GM23248 (cell line): ENCODE results near the gene PIH1D1.

Experiments used
- EZH2 ChIP-seq: fragments of 200-600 bp; sonication (generic); IDR thresholded peaks from 2 replicates; pipeline ENCODE4 v1.6.1; 2018; ENCODE audit warnings: antibody characterized with exemption, mild to moderate bottlenecking; ENCODE audit not compliant: insufficient read depth, poor library complexity, severe bottlenecking
- EZH2phosphoT487 ChIP-seq: fragments of 200-600 bp; sonication (generic); IDR thresholded peaks from 2 replicates; pipeline ENCODE4 v1.6.1; 2018; ENCODE audit warnings: antibody characterized with exemption, moderate library complexity, mild to moderate bottlenecking, low read depth; ENCODE audit not compliant: insufficient read depth

DNA sequence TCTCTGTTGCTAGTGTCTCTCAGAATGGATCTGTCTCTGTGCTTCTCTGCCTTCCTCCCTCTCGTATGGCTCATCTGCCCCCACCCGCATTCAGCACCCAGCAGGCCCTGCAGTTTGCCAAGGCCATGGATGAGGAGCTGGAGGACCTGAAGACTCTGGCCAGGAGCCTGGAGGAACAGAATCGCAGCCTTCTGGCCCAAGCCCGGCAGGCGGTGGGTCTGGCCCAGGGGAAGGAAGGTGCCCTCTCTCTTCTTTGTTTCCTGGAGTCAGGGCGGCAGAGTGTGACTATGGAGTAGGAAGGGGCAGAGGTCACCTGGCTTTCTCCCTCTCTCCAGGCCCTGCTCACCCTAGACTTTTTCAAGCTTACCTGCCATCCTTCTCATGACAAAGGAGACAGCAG lies 52.7 kb downstream of the PIH1D1 start:
- no peak for TF ChIP-seq EZH2
- no peak for TF ChIP-seq EZH2phosphoT487
